SU-DHL-6 (cell line): ENCODE measurements around the gene TXNDC2.
"Not testable (repeated sequence)": the region's sequence is repeated elsewhere in the genome, so short reads cannot be mapped to it uniquely, and the experiment has no call there.

Experiments
- H2AFZ ChIP-seq: fragments of 200-600 bp; sonication (generic); 2 replicates; pipeline ENCODE4 v1.6.1; 2014; ENCODE audit warnings: low read depth, mild to moderate bottlenecking, moderate library complexity, mixed read lengths, antibody characterized with exemption, low read length; ENCODE audit not compliant: severe bottlenecking
- H3F3A ChIP-seq: fragments of 200-600 bp; shearing (Covaris generic); 2 replicates; pipeline ENCODE4 v1.6.0; 2016; ENCODE audit warnings: antibody characterized with exemption, mild to moderate bottlenecking; ENCODE audit not compliant: insufficient read depth
- H3K27ac ChIP-seq: fragments of 200-600 bp; sonication (generic); 2 replicates; pipeline ENCODE4 v1.5.1; 2016; ENCODE audit warnings: low read depth, mild to moderate bottlenecking, low read length, moderate library complexity, mixed read lengths
- H3K27me3 ChIP-seq: fragments of 200-600 bp; sonication (generic), shearing (Covaris generic); 2 replicates; pipeline ENCODE4 v1.6.0; 2014; ENCODE audit warnings: mild to moderate bottlenecking, low read length
- H3K36me3 ChIP-seq: fragments of 200-600 bp; sonication (generic); 2 replicates; pipeline ENCODE4 v1.6.1; 2014; ENCODE audit warnings: mild to moderate bottlenecking, low read length, mixed read lengths
- H3K4me2 ChIP-seq: fragments of 300-600, 200-600 bp; shearing (Covaris generic), sonication (generic); 2 replicates; pipeline ENCODE4 v1.6.0; 2014; ENCODE audit warnings: low read length, low read depth, mild to moderate bottlenecking; ENCODE audit not compliant: poor library complexity, severe bottlenecking
- H3K4me3 ChIP-seq: fragments of 200-600 bp; sonication (generic); 2 replicates; pipeline ENCODE4 v1.5.1; 2014; ENCODE audit warnings: antibody characterized with exemption, low read length, mild to moderate bottlenecking, mixed read lengths; ENCODE audit not compliant: insufficient read depth, poor library complexity, severe bottlenecking
- H3K79me2 ChIP-seq: fragments of 200-600 bp; sonication (generic); 2 replicates; pipeline ENCODE4 v1.6.1; 2014; ENCODE audit warnings: mild to moderate bottlenecking, low read length, moderate library complexity; ENCODE audit not compliant: insufficient read depth
- H3K9ac ChIP-seq: fragments of 200-600 bp; sonication (generic); 2 replicates; pipeline ENCODE4 v1.7.0; 2014; ENCODE audit warnings: mild to moderate bottlenecking, low read length
- H3K9me2 ChIP-seq: fragments of 200-600 bp; sonication (generic); replicated peaks from 2 replicates; pipeline ENCODE4 v1.6.1; 2014; ENCODE audit warnings: low read length; ENCODE audit not compliant: insufficient read depth
- H3K9me3 ChIP-seq: fragments of 200-600 bp; sonication (generic); 2 replicates; pipeline ENCODE4 v1.6.1; 2014; ENCODE audit warnings: low read length, mixed read lengths; ENCODE audit not compliant: insufficient read depth
- H4K20me1 ChIP-seq: fragments of 200-600 bp; sonication (generic); 2 replicates; pipeline ENCODE4 v1.6.1; 2014; ENCODE audit warnings: low read depth, mild to moderate bottlenecking, antibody characterized with exemption, low read length, moderate library complexity, mixed read lengths
- CTCF ChIP-seq: fragments of 200-600 bp; sonication (generic); IDR thresholded peaks from one replicate; pipeline ENCODE4 v1.5.1; 2017; ENCODE audit warnings: antibody characterized with exemption, mild to moderate bottlenecking, low read length, moderate library complexity; ENCODE audit not compliant: insufficient read depth, poor library complexity, severe bottlenecking
- EZH2phosphoT487 ChIP-seq: fragments of 200-600 bp; sonication (generic), shearing (Covaris generic); conservative IDR thresholded peaks from 2 replicates; pipeline ENCODE4 v1.6.1; 2018; ENCODE audit warnings: mild to moderate bottlenecking, antibody characterized with exemption, low read length, moderate library complexity, mixed read lengths

The TXNDC2 gene

GRCh38 chr18:9897129-9897528 is 11.4 kb downstream of the TXNDC2 start:
- H2AFZ ChIP-seq, result no peak overlapping the region
- no peaks in the 10 kb centered on the region for H3K79me2 ChIP-seq

GRCh38 chr18:9897787-9898291 is 12.1 kb downstream of the TXNDC2 start:
- not testable (repeated sequence) for H3K4me2 ChIP-seq, H3K9me2 ChIP-seq, H3K9ac ChIP-seq, H3K9me3 ChIP-seq, H3K36me3 ChIP-seq, H3F3A ChIP-seq, H4K20me1 ChIP-seq, H2AFZ ChIP-seq, H3K79me2 ChIP-seq, H3K4me3 ChIP-seq, H3K27ac ChIP-seq, H3K27me3 ChIP-seq

More at GRCh38 chr18:9897129-9897528, 11.4 kb downstream of the TXNDC2 start:
- H3K27ac ChIP-seq, result no peak overlapping the region
- H3K9me2 ChIP-seq, result no peaks in the 10 kb centered on the region
- no peak for TF ChIP-seq CTCF
- no peak for TF ChIP-seq EZH2phosphoT487
- no peaks in the 10 kb centered on the region for H3K27me3 ChIP-seq
- no peaks in the 10 kb centered on the region for H3F3A ChIP-seq
- H3K9me3 ChIP-seq, result no peaks in the 10 kb centered on the region
- no peak overlapping the region for H3K9ac ChIP-seq
- H3K4me2 ChIP-seq, result no peak overlapping the region
- H3K4me3 ChIP-seq, result no peak overlapping the region
- no peaks in the 10 kb centered on the region for H3K36me3 ChIP-seq
- no peaks in the 10 kb centered on the region for H4K20me1 ChIP-seq

- no peaks in the 10 kb centered on the region for H3K79me2 ChIP-seq
- H3K9me2 ChIP-seq, result no peaks in the 10 kb centered on the region
- no peaks in the 10 kb centered on the region for H3K36me3 ChIP-seq
- H3K27me3 ChIP-seq, result no peaks in the 10 kb centered on the region
- H3K4me2 ChIP-seq, result no peak overlapping the region
- TF ChIP-seq EZH2phosphoT487, result no peak
- no peaks in the 10 kb centered on the region for H3F3A ChIP-seq
- no peak overlapping the region for H3K9ac ChIP-seq
- no peaks in the 10 kb centered on the region for H4K20me1 ChIP-seq
- no peaks in the 10 kb centered on the region for H3K9me3 ChIP-seq
- no peak overlapping the region for H3K4me3 ChIP-seq
- H3K27ac ChIP-seq, result no peak overlapping the region
- no peak overlapping the region for H2AFZ ChIP-seq
Measured at GRCh38 chr18:9898792-9899549, 13.2 kb downstream of the TXNDC2 start.

- H3K9ac ChIP-seq, H3K27ac ChIP-seq, H3K4me2 ChIP-seq, H3F3A ChIP-seq, H3K27me3 ChIP-seq, H3K9me2 ChIP-seq, H3K36me3 ChIP-seq, H3K9me3 ChIP-seq, H3K79me2 ChIP-seq, H3K4me3 ChIP-seq, H2AFZ ChIP-seq, H4K20me1 ChIP-seq: not testable (repeated sequence)
Measured at GRCh38 chr18:9899550-9899930, 13.8 kb downstream of the TXNDC2 start.

- Histone ChIP-seq H3K9me3 (no peaks in the 10 kb centered on the region), H3K4me3 (no peak overlapping the region), H3K79me2 (no peaks in the 10 kb centered on the region), H3F3A (no peaks in the 10 kb centered on the region), H3K36me3 (no peaks in the 10 kb centered on the region), H3K27me3 (no peaks in the 10 kb centered on the region), H3K4me2 (no peak overlapping the region), H4K20me1 (no peaks in the 10 kb centered on the region), H3K9ac (no peak overlapping the region), H3K9me2 (no peaks in the 10 kb centered on the region), H2AFZ (no peak overlapping the region), H3K27ac (no peak overlapping the region)
- no peak for TF ChIP-seq EZH2phosphoT487
- no peak for TF ChIP-seq CTCF
Measured at GRCh38 chr18:9900699-9901098, 14.9 kb downstream of the TXNDC2 start.
